Mesothelial cell of epicardium (in vitro differentiated cells): ENCODE data around the gene SHB. TPM values are rescaled to one million over a fixed set of nuclear protein-coding genes. Genes with fewer than 3 reads are reported as not detected.

Experiments
- DNase-seq, 2 experiments: peaks; one replicate each; pipeline ENCODE4 v3.0.0; 2021; ENCODE audit warnings: low spot score in 2 of 2; ENCODE audit not compliant: unreplicated experiment in 2 of 2
- H3K27ac Mint-ChIP-seq: 2 replicates; pipeline ENCODE4 v1.8.0; 2021; ENCODE audit warnings: mixed read lengths
- H3K27me3 Mint-ChIP-seq: 2 replicates; pipeline ENCODE4 v1.8.0; 2021; ENCODE audit warnings: low read depth, mixed read lengths
- H3K36me3 Mint-ChIP-seq: 2 replicates; pipeline ENCODE4 v1.8.0; 2021; ENCODE audit warnings: mixed read lengths
- H3K4me1 Mint-ChIP-seq: 2 replicates; pipeline ENCODE4 v1.8.0; 2021; ENCODE audit warnings: mixed read lengths
- H3K4me3 Mint-ChIP-seq: 2 replicates; pipeline ENCODE4 v1.8.0; 2021; ENCODE audit warnings: mild to moderate bottlenecking, moderate library complexity, mixed read lengths
- H3K9me3 Mint-ChIP-seq: 2 replicates; pipeline ENCODE4 v1.8.0; 2021; ENCODE audit warnings: mixed read lengths
- total RNA-seq: library from RNA; stranded (reverse); gene quantifications from 3 replicates; pipeline ENCODE4 v1.2.1, GENCODE V29; 2021
- TF ChIP-seq, protein P1 (sequence below): fragments of 200-600 bp; sonication (generic); IDR thresholded peaks from one replicate; pipeline ENCODE4 v1.5.0; 2021; ENCODE audit warnings: antibody characterized with exemption; ENCODE audit not compliant: unreplicated experiment

SHB gene
- total RNA-seq, 1 donor from 2014 or later: 35.5 TPM

DNA sequence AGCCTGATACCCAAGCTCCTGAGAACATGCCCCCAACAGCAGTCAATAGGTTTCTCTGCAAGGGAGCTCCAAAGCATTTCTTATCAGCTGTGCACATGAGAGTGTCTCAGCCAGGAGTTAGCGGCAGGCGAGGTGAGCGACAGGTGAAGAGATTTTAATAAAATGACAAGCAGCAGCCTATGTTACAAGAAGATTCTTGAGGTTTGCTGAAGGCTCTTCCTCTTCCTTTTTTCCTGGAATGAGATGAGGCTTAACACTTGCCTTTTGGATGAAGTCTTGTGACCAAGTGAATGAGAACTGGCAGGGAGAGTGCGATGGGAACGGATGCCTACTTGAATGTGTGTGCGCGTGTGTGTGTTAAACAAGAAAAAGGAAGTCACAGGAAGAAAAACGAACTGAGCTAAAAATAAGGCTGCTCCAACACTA is 76.1 kb downstream of the SHB start:
- Mint-ChIP-seq H3K36me3 (peaks cover 2% of the 10 kb centered on the region), H3K4me1 (peaks cover 41% of the 10 kb centered on the region), H3K27ac (peak overlapping the region; percentile 23), H3K4me3 (no peak overlapping the region), H3K27me3 (no peaks in the 10 kb centered on the region), H3K9me3 (no peaks in the 10 kb centered on the region)
- TF ChIP-seq, protein P1, sequence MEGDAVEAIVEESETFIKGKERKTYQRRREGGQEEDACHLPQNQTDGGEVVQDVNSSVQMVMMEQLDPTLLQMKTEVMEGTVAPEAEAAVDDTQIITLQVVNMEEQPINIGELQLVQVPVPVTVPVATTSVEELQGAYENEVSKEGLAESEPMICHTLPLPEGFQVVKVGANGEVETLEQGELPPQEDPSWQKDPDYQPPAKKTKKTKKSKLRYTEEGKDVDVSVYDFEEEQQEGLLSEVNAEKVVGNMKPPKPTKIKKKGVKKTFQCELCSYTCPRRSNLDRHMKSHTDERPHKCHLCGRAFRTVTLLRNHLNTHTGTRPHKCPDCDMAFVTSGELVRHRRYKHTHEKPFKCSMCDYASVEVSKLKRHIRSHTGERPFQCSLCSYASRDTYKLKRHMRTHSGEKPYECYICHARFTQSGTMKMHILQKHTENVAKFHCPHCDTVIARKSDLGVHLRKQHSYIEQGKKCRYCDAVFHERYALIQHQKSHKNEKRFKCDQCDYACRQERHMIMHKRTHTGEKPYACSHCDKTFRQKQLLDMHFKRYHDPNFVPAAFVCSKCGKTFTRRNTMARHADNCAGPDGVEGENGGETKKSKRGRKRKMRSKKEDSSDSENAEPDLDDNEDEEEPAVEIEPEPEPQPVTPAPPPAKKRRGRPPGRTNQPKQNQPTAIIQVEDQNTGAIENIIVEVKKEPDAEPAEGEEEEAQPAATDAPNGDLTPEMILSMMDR: no peak
- DNase-seq: no peak

DNA sequence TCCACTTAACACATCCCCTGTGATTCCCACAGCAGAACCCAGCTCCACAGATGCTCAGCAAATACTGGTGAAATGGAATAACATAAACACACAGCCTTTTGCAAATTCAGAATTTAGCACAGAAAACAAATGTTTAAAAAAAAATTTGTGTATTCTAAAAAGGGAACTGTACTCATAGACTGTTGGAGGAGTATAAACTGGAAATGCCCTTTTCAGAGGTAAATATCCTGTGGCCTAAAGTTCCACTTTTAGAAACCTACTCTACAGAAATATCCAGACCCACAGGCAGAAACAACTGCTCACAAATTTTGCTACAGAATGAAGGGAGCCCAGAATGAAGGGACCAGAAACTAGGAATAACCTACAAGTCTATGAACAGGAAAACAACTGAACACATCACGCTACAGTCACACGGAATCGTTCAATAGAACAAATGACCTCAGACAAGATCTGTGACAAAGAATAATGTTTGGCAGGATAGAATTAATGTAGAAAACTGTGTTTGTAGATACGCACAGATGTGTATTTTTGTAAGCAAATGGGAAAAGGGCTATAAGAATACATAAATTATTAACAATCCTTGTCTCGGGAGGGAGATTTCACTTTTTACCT is 78.5 kb downstream of the SHB start:
- Mint-ChIP-seq H3K9me3 (no peaks in the 10 kb centered on the region), H3K4me3 (no peak overlapping the region), H3K36me3 (peaks cover 2% of the 10 kb centered on the region), H3K27ac (peak overlapping the region; percentile 66), H3K4me1 (peaks cover 27% of the 10 kb centered on the region), H3K27me3 (no peaks in the 10 kb centered on the region)
- TF ChIP-seq, protein P1: no peak
- no peak for DNase-seq

DNA sequence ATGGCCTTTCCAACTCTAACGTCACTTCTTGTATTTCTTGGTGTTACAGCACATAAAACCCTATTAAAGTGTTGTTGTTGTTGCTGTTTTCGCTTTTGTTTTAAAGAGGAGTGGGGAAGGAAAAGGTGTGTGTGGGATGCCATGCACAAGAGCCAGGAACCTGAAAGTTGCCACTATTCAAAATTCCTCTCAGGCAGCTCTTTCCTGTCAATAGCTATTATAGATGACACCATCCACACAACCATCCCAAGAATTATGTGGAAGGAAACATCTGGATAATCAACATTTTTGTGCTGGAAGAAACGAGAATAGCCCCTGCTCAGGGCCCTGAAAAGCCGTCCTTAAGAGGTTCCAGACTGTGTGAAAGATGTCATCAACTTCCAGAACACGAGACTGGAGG is 79.3 kb downstream of the SHB start:
- peaks cover 28% of the 10 kb centered on the region for H3K4me1 Mint-ChIP-seq
- no peaks in the 10 kb centered on the region for H3K27me3 Mint-ChIP-seq
- TF ChIP-seq, protein P1: no peak
- H3K36me3 Mint-ChIP-seq: peaks cover 2% of the 10 kb centered on the region
- no peak overlapping the region for H3K27ac Mint-ChIP-seq
- no peaks in the 10 kb centered on the region for H3K9me3 Mint-ChIP-seq
- H3K4me3 Mint-ChIP-seq: no peak overlapping the region
- DNase-seq: no peak

DNA sequence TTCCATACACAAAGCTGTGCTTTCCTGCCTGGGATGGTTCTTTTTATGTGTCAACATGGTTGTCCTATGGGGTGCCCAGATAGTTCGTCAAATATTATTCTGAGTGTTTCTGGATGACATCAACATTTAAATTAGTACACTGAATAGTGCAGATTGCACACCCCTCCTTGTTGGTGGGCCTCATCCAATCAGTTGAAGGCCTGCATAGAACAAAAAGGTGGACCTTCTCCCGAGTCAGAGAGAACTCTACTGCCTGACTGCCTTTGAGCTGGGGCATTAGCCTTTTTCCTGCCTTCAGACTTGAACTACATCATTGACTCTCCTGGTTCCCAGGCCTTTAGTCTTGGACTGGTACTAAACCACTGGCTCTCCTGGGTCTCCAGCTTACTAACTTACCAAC is 80.4 kb downstream of the SHB start:
- Mint-ChIP-seq H3K4me1 (peaks cover 23% of the 10 kb centered on the region), H3K27me3 (no peaks in the 10 kb centered on the region), H3K9me3 (no peaks in the 10 kb centered on the region), H3K4me3 (no peak overlapping the region), H3K27ac (no peak overlapping the region), H3K36me3 (peaks cover 2% of the 10 kb centered on the region)
- TF ChIP-seq, protein P1: no peak
- DNase-seq: no peak

DNA sequence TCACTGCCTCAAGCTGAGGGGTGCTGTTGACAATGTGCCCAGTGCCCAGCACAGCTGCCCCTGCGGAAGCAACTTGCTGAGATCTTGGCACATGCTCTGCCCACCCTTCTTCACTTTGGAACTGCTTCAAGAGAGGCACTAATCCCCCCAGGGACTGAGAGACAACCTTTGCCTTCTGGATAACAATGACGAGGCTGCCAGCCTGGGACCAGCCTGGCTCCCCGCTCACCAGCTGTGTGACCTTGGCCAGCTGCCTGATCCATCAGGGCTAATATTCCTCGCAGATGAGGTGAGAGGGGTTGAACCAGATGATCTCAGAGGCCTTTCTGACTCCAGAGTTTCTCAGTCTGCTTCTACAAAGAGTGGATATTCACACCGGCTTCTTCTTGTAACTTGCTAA is 81.0 kb downstream of the SHB start:
- peaks cover 2% of the 10 kb centered on the region for H3K36me3 Mint-ChIP-seq
- H3K9me3 Mint-ChIP-seq: no peaks in the 10 kb centered on the region
- H3K4me3 Mint-ChIP-seq: no peak overlapping the region
- DNase-seq: no peak
- H3K4me1 Mint-ChIP-seq: peaks cover 22% of the 10 kb centered on the region
- H3K27me3 Mint-ChIP-seq: no peaks in the 10 kb centered on the region
- H3K27ac Mint-ChIP-seq: no peak overlapping the region
- TF ChIP-seq, protein P1: no peak
